RWPE2 (cell line): ENCODE data around the gene CCDC50.

ENCODE experiments used
- ATAC-seq: fragments of 200-7000 bp; cut with Tn5 transposase; 3 replicates; pipeline ENCODE4 v1.9.1; 2021; ENCODE audit warnings: low read depth
- DNase-seq: peaks from one replicate; pipeline ENCODE4 v3.0.0-alpha.2; 2020; ENCODE audit warnings: low spot score
- H3K27ac ChIP-seq: fragments of 450-650 bp; 2 replicates; pipeline ENCODE4 v1.5.1; 2017; ENCODE audit warnings: mild to moderate bottlenecking; ENCODE audit not compliant: poor library complexity, severe bottlenecking
- H3K27me3 ChIP-seq: fragments of 250-450 bp; sonication (Bioruptor Pico); 2 replicates; pipeline ENCODE4 v1.5.1; 2021; ENCODE audit warnings: mild to moderate bottlenecking, moderate library complexity; ENCODE audit not compliant: insufficient read depth, poor library complexity, severe bottlenecking
- H3K36me3 ChIP-seq: fragments of 250-450 bp; sonication (Bioruptor Pico); 2 replicates; pipeline ENCODE4 v1.5.1; 2020; ENCODE audit warnings: low read depth, mild to moderate bottlenecking, moderate library complexity
- H3K4me1 ChIP-seq: fragments of 250-450 bp; sonication (Bioruptor Pico); 2 replicates; pipeline ENCODE4 v1.5.1; 2021; ENCODE audit warnings: mild to moderate bottlenecking, moderate library complexity; ENCODE audit not compliant: insufficient read depth, poor library complexity, severe bottlenecking
- H3K4me3 ChIP-seq: fragments of 250-450 bp; sonication (Bioruptor Pico); 2 replicates; pipeline ENCODE4 v1.5.1; 2021; ENCODE audit warnings: mild to moderate bottlenecking, moderate library complexity; ENCODE audit not compliant: severe bottlenecking
- H3K9me3 ChIP-seq: fragments of 250-450 bp; sonication (Bioruptor Pico); 2 replicates; pipeline ENCODE4 v1.5.1; 2021; ENCODE audit warnings: mild to moderate bottlenecking, moderate library complexity; ENCODE audit not compliant: severe bottlenecking
- CTCF ChIP-seq: fragments of 450-650 bp; IDR thresholded peaks from one replicate; pipeline ENCODE4 v1.5.1; 2017; ENCODE audit warnings: mild to moderate bottlenecking, moderate library complexity; ENCODE audit not compliant: poor library complexity, severe bottlenecking

CCDC50 gene

GRCh38 chr3:191302451-191302850, 26.7 kb upstream of the CCDC50 start:
- H3K36me3 ChIP-seq = no peaks in the 10 kb centered on the region
- no peaks in the 10 kb centered on the region for H3K4me1 ChIP-seq
- H3K9me3 ChIP-seq = no peaks in the 10 kb centered on the region
- no peak for TF ChIP-seq CTCF
- DNase-seq = no peak
- H3K4me3 ChIP-seq = no peak overlapping the region
- no peaks in the 10 kb centered on the region for H3K27me3 ChIP-seq
- H3K27ac ChIP-seq = no peak overlapping the region
- no peak for ATAC-seq

- ATAC-seq (no peak), DNase-seq (no peak)
- H3K4me1 ChIP-seq = no peaks in the 10 kb centered on the region
- TF ChIP-seq CTCF = no peak
- H3K36me3 ChIP-seq = no peaks in the 10 kb centered on the region
- H3K9me3 ChIP-seq = no peaks in the 10 kb centered on the region
- no peak overlapping the region for H3K27ac ChIP-seq
- no peaks in the 10 kb centered on the region for H3K27me3 ChIP-seq
- no peak overlapping the region for H3K4me3 ChIP-seq
Observed at GRCh38 chr3:191303596-191303995, 25.6 kb upstream of the CCDC50 start.

- no peak for TF ChIP-seq CTCF
- Histone ChIP-seq H3K27me3 (no peaks in the 10 kb centered on the region), H3K4me3 (no peak overlapping the region), H3K27ac (no peak overlapping the region), H3K4me1 (no peaks in the 10 kb centered on the region), H3K9me3 (no peaks in the 10 kb centered on the region), H3K36me3 (no peaks in the 10 kb centered on the region)
- no peak for DNase-seq
- ATAC-seq = no peak
Observed at GRCh38 chr3:191306428-191306827, 22.8 kb upstream of the CCDC50 start.

GRCh38 chr3:191307341-191307740, 21.9 kb upstream of the CCDC50 start:
- DNase-seq (no peak), ATAC-seq (no peak)
- TF ChIP-seq CTCF = no peak
- H3K4me1 ChIP-seq = no peaks in the 10 kb centered on the region
- no peaks in the 10 kb centered on the region for H3K27me3 ChIP-seq
- H3K36me3 ChIP-seq = no peaks in the 10 kb centered on the region
- no peaks in the 10 kb centered on the region for H3K9me3 ChIP-seq
- no peak overlapping the region for H3K27ac ChIP-seq
- H3K4me3 ChIP-seq = no peak overlapping the region

GRCh38 chr3:191313296-191313695, 15.9 kb upstream of the CCDC50 start:
- Histone ChIP-seq H3K27me3 (no peaks in the 10 kb centered on the region), H3K27ac (no peak overlapping the region), H3K4me1 (no peaks in the 10 kb centered on the region), H3K9me3 (no peaks in the 10 kb centered on the region), H3K36me3 (no peaks in the 10 kb centered on the region), H3K4me3 (no peak overlapping the region)
- DNase-seq (no peak), ATAC-seq (no peak)
- no peak for TF ChIP-seq CTCF
